NCI-H510A (cell line): ENCODE data around the gene CHMP4B.

Source experiments
- DNase-seq: peaks from one replicate; lab custom pipeline; 2025; lab: John Stamatoyannopoulos, UW

CHMP4B gene

GRCh38 chr20:33840160-33840559 lies 29.0 kb downstream of the CHMP4B start:
- DNase-seq, result no peak

GRCh38 chr20:33840759-33841435 lies 29.7 kb downstream of the CHMP4B start:
- no peak for DNase-seq

- no peak for DNase-seq
Observed at GRCh38 chr20:33841436-33841799, 30.3 kb downstream of the CHMP4B start.

- DNase-seq, result no peak
Observed at GRCh38 chr20:33842346-33842745, 31.2 kb downstream of the CHMP4B start.

- DNase-seq, result no peak
Observed at GRCh38 chr20:33843050-33843449, 31.9 kb downstream of the CHMP4B start.

- DNase-seq, result no peak
Observed at GRCh38 chr20:33843854-33844253, 32.7 kb downstream of the CHMP4B start.

GRCh38 chr20:33846291-33846935 lies 35.3 kb downstream of the CHMP4B start:
- no peak for DNase-seq

- DNase-seq, result no peak
Observed at GRCh38 chr20:33847006-33847405, 35.9 kb downstream of the CHMP4B start.

GRCh38 chr20:33848391-33848790 lies 37.2 kb downstream of the CHMP4B start:
- DNase-seq, result no peak

- DNase-seq, result no peak
Observed at GRCh38 chr20:33850159-33850558, 39.0 kb downstream of the CHMP4B start.

- no peak for DNase-seq
Observed at GRCh38 chr20:33851842-33852466, 40.8 kb downstream of the CHMP4B start.

GRCh38 chr20:33852626-33853506 lies 41.7 kb downstream of the CHMP4B start:
- DNase-seq, result no peak

GRCh38 chr20:33853507-33853813 lies 42.3 kb downstream of the CHMP4B start:
- DNase-seq, result no peak

GRCh38 chr20:33857722-33858563 lies 46.8 kb downstream of the CHMP4B start:
- DNase-seq, result no peak

GRCh38 chr20:33858666-33859065 lies 47.5 kb downstream of the CHMP4B start:
- no peak for DNase-seq

- DNase-seq, result no peak
Observed at GRCh38 chr20:33859157-33859695, 48.1 kb downstream of the CHMP4B start.

GRCh38 chr20:33859751-33860150 lies 48.6 kb downstream of the CHMP4B start:
- DNase-seq, result no peak

- no peak for DNase-seq
Observed at GRCh38 chr20:33861458-33861857, 50.3 kb downstream of the CHMP4B start.

GRCh38 chr20:33862709-33863403 lies 51.7 kb downstream of the CHMP4B start:
- DNase-seq, result no peak

- DNase-seq, result no peak
Observed at GRCh38 chr20:33863440-33864323, 52.5 kb downstream of the CHMP4B start.
